Large intestine (tissue), 3 donors: ENCODE results near the gene WDR45. TPM values are rescaled to one million over a fixed set of nuclear protein-coding genes. Genes with fewer than 3 reads are reported as not detected.

Source experiments
- DNase-seq, 2 donors: peaks; one replicate each; pipeline versions ENCODE4 v3.0.0 to v3.0.0-alpha.2; 2013
- H3K27ac ChIP-seq: one replicate; pipeline ENCODE4 v1.5.1; 2013; ENCODE audit warnings: low read length
- H3K27me3 ChIP-seq: 2 replicates; pipeline ENCODE4 v1.6.1; 2013; ENCODE audit warnings: low read length; ENCODE audit not compliant: control insufficient read depth, insufficient read depth
- H3K36me3 ChIP-seq: 2 replicates; pipeline ENCODE4 v1.6.1; 2013; ENCODE audit warnings: low read length; ENCODE audit not compliant: control insufficient read depth, insufficient read depth
- H3K4me1 ChIP-seq: one replicate; pipeline ENCODE4 v1.6.1; 2013; ENCODE audit warnings: low read length; ENCODE audit not compliant: control insufficient read depth, insufficient read depth
- H3K4me3 ChIP-seq: one replicate; pipeline ENCODE4 v1.5.1; 2013; ENCODE audit warnings: low read length
- H3K9me3 ChIP-seq: one replicate; pipeline ENCODE4 v1.6.1; 2013; ENCODE audit warnings: mild to moderate bottlenecking, low read depth, low read length, moderate library complexity; ENCODE audit not compliant: control insufficient read depth
- WGBS: methylation state at CpG from one replicate; pipeline ENCODE4 v1.1.5; 2013; ENCODE audit warnings: low lambda C conversion rate; ENCODE audit not compliant: insufficient coverage; 5-methylcytosine and 5-hydroxymethylcytosine counted together
- polyA plus RNA-seq: library from polyadenylated mRNA; unstranded; fragments of 120-200 nt; gene quantifications from one replicate; pipeline ENCODE4 v1.2.1, GENCODE V29; 2013

The WDR45 gene
- polyA plus RNA-seq, 1 donor = 46.6 TPM

GRCh38 chrX:49054073-49054762 is 25.5 kb downstream of the WDR45 start:
- Histone ChIP-seq H3K27ac (peak overlapping the region; percentile 42), H3K27me3 (no peaks in the 10 kb centered on the region), H3K9me3 (no peaks in the 10 kb centered on the region), H3K4me3 (peak overlapping the region; percentile 46), H3K36me3 (no peaks in the 10 kb centered on the region), H3K4me1 (peaks cover 19% of the 10 kb centered on the region)
- no CpG with 5 or more reads among the region's 5 CpGs for WGBS
- DNase-seq = no peak

DNA sequence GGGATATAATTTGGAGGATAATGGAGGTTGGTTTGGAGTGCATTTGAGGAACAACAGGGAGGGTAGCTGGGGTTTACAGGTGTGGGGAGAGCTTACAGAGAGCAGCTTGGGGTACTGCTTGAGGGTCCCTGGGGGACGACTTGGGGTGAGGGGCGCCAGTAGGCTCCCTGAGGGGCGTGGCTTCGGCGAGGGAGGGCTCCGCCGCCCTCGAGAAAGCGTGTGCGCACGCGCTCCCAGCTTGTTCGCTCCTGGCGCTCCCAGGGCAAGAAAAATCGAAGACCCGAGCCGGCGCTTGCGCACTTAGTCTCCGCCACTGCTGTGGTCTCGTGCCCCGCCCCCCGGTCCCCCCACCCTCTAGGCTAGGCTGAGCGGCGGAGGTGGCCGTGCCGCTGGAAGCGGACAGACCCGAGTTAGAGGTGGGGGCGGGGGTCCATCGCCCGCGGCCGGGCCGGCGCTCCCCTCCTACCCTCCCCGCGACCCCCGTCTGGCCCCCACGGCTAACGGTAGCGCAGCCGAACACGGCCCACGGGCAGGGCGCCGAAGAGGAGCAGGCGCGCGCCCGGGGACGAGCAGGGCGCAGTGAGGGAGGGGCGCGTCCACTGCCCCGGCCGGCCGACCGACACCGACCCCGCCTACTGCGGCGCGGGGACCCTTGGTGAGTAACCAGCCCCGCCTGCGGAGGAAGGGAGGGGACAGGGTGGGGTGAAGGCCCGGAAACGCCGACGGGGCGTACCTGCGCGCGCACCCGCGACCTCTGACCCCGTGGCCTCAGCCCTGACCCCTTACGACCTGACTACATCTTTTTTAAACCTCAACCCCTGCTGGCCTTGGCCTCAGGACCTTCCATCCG is 26.2 kb downstream of the WDR45 start:
- H3K4me1 ChIP-seq = peaks cover 16% of the 10 kb centered on the region
- WGBS = no CpG with 5 or more reads among the region's 79 CpGs
- H3K27ac ChIP-seq = peak overlapping the region; percentile 42
- peak; percentile 57 to 58 for DNase-seq
- no peaks in the 10 kb centered on the region for H3K9me3 ChIP-seq
- H3K27me3 ChIP-seq = no peaks in the 10 kb centered on the region
- no peaks in the 10 kb centered on the region for H3K36me3 ChIP-seq
- peak overlapping the region; percentile 46 for H3K4me3 ChIP-seq

DNA sequence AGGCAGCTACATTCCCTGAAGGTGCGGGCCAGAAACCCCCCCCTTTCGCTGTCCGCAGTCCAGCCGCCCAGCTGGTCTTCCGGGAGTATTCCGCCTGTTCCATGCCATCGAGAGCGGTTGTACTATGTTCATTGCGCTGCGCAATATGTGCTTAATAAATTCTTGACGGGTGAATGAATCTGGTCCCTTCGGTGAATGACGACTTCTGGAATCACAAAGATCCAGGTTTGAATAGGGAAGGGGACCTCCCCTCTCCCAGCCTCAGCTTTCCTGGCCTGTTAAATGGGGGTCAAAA is 35.8 kb downstream of the WDR45 start:
- Histone ChIP-seq H3K4me1 (peaks cover 24% of the 10 kb centered on the region), H3K27me3 (no peaks in the 10 kb centered on the region), H3K4me3 (no peak overlapping the region), H3K36me3 (peaks cover 8% of the 10 kb centered on the region), H3K9me3 (no peaks in the 10 kb centered on the region), H3K27ac (peak overlapping the region; percentile 68)
- WGBS = no CpG with 5 or more reads among the region's 13 CpGs
- DNase-seq = no peak

DNA sequence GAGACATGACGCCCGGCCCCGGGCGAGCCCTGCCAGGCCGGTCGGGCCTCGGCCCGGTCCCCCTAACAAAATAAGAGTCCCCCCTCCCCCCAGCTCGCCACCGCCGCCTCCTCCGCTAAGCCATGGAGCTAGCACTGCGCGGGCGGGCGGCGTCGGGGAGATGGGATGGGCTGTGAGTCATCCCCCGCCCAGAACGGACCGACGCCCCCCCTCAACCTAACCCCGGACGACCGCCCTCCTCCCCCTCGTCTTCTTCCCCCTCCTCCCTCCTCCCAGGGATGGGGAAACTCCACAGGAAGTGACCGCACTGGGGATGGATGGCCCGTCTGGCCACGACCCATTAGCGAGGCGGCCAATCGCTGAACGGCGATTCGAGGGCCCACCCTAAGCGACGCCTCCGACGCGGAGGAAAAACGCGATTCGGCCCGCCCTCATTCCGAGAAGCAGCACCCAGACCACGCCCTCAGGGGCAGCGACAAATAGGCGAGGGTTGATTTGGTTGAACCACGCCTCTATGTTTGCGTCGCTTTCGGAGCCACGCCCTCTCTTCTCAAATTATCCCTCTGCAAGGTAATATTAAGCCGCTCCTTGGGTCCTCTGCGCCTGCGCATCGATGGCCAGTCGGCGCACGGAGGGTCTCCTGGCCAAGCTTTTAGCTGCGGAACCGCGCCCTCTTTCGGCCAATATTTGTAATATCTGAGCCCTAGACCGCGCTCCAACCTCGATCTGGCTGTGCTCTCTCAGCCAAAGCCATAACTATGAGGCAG is 36.3 kb downstream of the WDR45 start, which contains the start of gene TFE3:
Gene TFE3 (minus strand): TSS at position 138 of the 767 bp plus-strand sequence. CDS start 131 bp downstream, at position 7.
- no CpG with 5 or more reads among the region's 67 CpGs for WGBS
- no peaks in the 10 kb centered on the region for H3K9me3 ChIP-seq
- peaks cover 26% of the 10 kb centered on the region for H3K4me1 ChIP-seq
- DNase-seq = peak; percentile 99
- peak within 1 kb of the TSS; percentile 97 for H3K27ac ChIP-seq
- H3K27me3 ChIP-seq = no peaks in the 10 kb centered on the region
- H3K36me3 ChIP-seq = peaks cover 14% of the 10 kb centered on the region
- H3K4me3 ChIP-seq = peak within 1 kb of the TSS; percentile 79

DNA sequence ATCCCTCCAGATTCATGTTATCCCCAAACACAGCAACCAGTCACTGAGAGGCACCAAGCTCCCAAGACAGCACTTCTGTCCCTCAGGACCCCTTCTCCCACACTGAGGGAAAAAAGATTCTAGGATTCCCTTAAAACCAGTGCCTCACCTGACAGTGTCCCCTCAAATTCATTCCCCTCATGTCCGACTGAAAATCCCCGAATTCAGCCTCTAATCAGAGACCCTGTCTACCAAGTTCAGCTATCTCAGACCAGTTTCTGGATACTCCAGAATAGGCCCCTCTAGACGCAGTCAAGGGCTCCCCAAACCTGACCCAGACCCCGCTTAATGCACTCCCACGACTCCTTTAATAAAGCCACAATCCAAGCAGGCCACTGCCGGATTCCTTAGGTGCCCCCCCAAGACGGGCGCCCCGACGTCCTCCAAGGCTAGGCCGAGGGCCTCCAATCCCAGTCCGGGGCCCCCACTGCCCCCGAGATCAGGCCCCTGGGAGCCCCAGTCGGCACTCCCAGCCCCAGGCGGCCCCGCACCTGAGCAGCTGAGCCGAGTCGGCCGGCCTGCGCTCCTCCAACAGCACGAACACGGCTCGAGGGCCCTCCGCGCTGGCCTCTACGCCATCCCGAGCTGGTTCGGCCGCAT is 37.0 kb downstream of the WDR45 start:
- H3K27ac ChIP-seq = peak overlapping the region; percentile 97
- DNase-seq = no peak
- H3K4me3 ChIP-seq = peak overlapping the region; percentile 79
- H3K36me3 ChIP-seq = peaks cover 21% of the 10 kb centered on the region
- no peaks in the 10 kb centered on the region for H3K27me3 ChIP-seq
- WGBS = no CpG with 5 or more reads among the region's 29 CpGs
- H3K4me1 ChIP-seq = peaks cover 26% of the 10 kb centered on the region
- H3K9me3 ChIP-seq = no peaks in the 10 kb centered on the region

- DNase-seq = peak in 1 of 2 donors; percentile 43
- Histone ChIP-seq H3K36me3 (peaks cover 24% of the 10 kb centered on the region), H3K27ac (peak overlapping the region; percentile 97), H3K4me3 (peak overlapping the region; percentile 79), H3K27me3 (no peaks in the 10 kb centered on the region), H3K4me1 (peaks cover 26% of the 10 kb centered on the region), H3K9me3 (no peaks in the 10 kb centered on the region)
- no CpG with 5 or more reads among the region's 10 CpGs for WGBS
Measured at GRCh38 chrX:49041744-49042580, 37.7 kb downstream of the WDR45 start.

DNA sequence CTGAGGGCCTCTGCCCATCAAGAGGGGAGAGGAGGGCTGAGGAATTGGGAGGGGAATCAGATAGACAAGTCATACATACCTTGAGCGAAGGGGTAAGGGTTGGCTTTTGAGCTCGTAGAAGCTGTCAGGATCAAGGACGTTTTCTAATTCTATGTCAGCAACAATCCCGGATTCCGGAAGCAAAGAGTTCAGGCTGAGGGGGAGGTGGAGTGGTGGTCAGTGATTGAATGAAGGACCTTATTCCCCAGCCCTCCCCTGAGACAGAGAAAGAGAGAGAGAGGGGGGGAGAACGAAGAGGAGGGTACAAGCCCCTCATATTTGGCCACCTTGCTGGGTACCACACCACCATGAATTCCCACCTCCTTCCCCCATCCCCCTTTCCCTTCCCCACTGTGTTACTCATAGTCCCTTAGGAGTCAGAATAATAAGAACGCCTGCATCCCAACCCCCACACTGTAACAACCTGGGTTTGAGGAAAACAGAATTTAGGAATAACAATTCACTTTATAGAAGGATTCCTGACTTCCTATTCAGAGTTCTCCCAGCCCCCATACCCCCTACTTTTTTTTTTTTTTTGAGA is 39.2 kb downstream of the WDR45 start:
- Histone ChIP-seq H3K9me3 (no peaks in the 10 kb centered on the region), H3K4me3 (peak overlapping the region; percentile 13), H3K27ac (peak overlapping the region; percentile 66), H3K36me3 (peaks cover 28% of the 10 kb centered on the region), H3K27me3 (no peaks in the 10 kb centered on the region), H3K4me1 (peaks cover 26% of the 10 kb centered on the region)
- DNase-seq = peak in 1 of 2 donors; percentile 20
- no CpG with 5 or more reads among the region's 7 CpGs for WGBS

DNA sequence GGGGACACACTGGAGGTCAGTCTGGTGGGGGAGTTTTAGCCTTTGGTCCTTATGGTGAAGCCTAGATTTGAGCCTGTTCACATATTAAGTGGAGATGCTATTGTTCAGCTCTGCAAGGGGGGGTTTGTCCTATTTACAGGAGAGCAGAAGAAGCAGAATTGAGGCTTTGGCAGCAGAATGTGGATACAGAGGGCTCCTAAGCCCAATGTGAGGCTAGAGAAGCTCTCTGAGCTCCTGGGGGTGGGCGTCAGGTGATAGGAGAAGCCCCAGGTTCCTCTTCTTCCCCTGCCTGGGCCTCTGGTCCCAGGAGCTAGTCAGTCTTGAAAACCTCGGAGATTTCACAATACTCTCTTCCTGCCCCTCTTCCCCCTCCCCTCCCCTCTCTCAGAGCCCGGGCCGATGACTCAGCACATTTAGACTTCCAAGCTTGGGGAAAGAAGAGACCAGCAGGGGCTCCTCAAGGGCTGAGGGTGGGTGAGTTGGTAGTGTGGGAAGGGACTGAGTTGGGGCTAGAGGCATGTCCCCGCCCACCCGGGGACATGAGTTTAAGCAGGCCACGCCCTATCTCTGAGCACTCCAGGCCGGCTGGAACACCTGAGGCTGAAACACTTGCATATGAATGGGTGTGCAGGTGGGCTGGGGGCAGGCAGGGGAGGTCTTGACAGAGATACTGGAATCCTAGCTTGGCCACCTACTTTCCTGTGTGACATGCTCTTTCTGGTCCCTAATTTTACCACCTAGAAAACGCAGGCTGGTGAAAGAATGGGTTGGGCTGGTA is 39.9 kb downstream of the WDR45 start:
- Histone ChIP-seq H3K4me1 (peaks cover 26% of the 10 kb centered on the region), H3K9me3 (no peaks in the 10 kb centered on the region), H3K27ac (peak overlapping the region; percentile 66), H3K27me3 (no peaks in the 10 kb centered on the region), H3K36me3 (peaks cover 28% of the 10 kb centered on the region), H3K4me3 (peak overlapping the region; percentile 13)
- DNase-seq = peak; percentile 78 to 85
- no CpG with 5 or more reads among the region's 9 CpGs for WGBS
